HG02798 (cell line): ENCODE results near the gene PPM1G.
"Not testable (repeated sequence)": the region's sequence is repeated elsewhere in the genome, so short reads cannot be mapped to it uniquely, and the experiment has no call there.

ENCODE experiments used
- ATAC-seq: cut with Tn5 transposase; IDR thresholded peaks from one replicate; pipeline ENCODE4 v1.9.1; 2021; ENCODE audit warnings: mild to moderate bottlenecking; ENCODE audit not compliant: unreplicated experiment, poor library complexity

Gene PPM1G

GRCh38 chr2:27409321-27410073 lies at the start of gene PPM1G:
Gene PPM1G, minus strand, starts transcription at chr2:27409591. Its CDS starts 169 bp downstream, at chr2:27409422.
- ATAC-seq, result peak; percentile 97

GRCh38 chr2:27453968-27454367 lies 44.6 kb upstream of the PPM1G start:
- no peak for ATAC-seq

GRCh38 chr2:27451095-27451494 lies 41.7 kb upstream of the PPM1G start:
- no peak for ATAC-seq

GRCh38 chr2:27448381-27448780 lies 39.0 kb upstream of the PPM1G start:
- no peak for ATAC-seq

GRCh38 chr2:27446057-27446456 lies 36.7 kb upstream of the PPM1G start:
- no peak for ATAC-seq

- no peak for ATAC-seq
Measured at GRCh38 chr2:27445615-27446014, 36.2 kb upstream of the PPM1G start.

GRCh38 chr2:27445155-27445554 lies 35.8 kb upstream of the PPM1G start:
- no peak for ATAC-seq

- ATAC-seq, result no peak
Measured at GRCh38 chr2:27442920-27443282, 33.5 kb upstream of the PPM1G start.

GRCh38 chr2:27441958-27442919 lies 32.8 kb upstream of the PPM1G start, which contains the start of gene KRTCAP3:
Gene KRTCAP3, plus strand, starts transcription at chr2:27442381. Its CDS starts 32 bp downstream, at chr2:27442413.
- ATAC-seq, result no peak

GRCh38 chr2:27441226-27441926 lies 32.0 kb upstream of the PPM1G start:
- ATAC-seq, result no peak

GRCh38 chr2:27435628-27436027 lies 26.2 kb upstream of the PPM1G start:
- no peak for ATAC-seq

GRCh38 chr2:27431395-27431794 lies 22.0 kb upstream of the PPM1G start:
- ATAC-seq, result no peak

GRCh38 chr2:27428978-27429541 lies 19.7 kb upstream of the PPM1G start:
- peak; percentile 80 for ATAC-seq

GRCh38 chr2:27428213-27428977 lies 19.0 kb upstream of the PPM1G start, which contains the start of gene NRBP1:
Gene NRBP1, plus strand, starts transcription at chr2:27428631. Its CDS starts 4,643 bp downstream, at chr2:27433274.
- peak; percentile 93 for ATAC-seq

- ATAC-seq, result no peak
Measured at GRCh38 chr2:27427863-27428212, 18.4 kb upstream of the PPM1G start.

- not testable (repeated sequence) for ATAC-seq
Measured at GRCh38 chr2:27425039-27425438, 15.6 kb upstream of the PPM1G start.

GRCh38 chr2:27422958-27423357 lies 13.6 kb upstream of the PPM1G start:
- no peak for ATAC-seq

GRCh38 chr2:27421660-27422250 lies 12.4 kb upstream of the PPM1G start:
- no peak for ATAC-seq

- ATAC-seq, result no peak
Measured at GRCh38 chr2:27420996-27421395, 11.6 kb upstream of the PPM1G start.
